GM11168 (cell line): ENCODE results near the gene PROM1.

Source experiments
- in situ Hi-C: fragments of 300-500 bp; cut with MboI; formaldehyde crosslinking; loops from one replicate; pipeline ENCODE4 v1.12.0; 2022; ENCODE audit warnings: low sequenced_read_pairs; ENCODE audit not compliant: unreplicated experiment

PROM1 gene

DNA sequence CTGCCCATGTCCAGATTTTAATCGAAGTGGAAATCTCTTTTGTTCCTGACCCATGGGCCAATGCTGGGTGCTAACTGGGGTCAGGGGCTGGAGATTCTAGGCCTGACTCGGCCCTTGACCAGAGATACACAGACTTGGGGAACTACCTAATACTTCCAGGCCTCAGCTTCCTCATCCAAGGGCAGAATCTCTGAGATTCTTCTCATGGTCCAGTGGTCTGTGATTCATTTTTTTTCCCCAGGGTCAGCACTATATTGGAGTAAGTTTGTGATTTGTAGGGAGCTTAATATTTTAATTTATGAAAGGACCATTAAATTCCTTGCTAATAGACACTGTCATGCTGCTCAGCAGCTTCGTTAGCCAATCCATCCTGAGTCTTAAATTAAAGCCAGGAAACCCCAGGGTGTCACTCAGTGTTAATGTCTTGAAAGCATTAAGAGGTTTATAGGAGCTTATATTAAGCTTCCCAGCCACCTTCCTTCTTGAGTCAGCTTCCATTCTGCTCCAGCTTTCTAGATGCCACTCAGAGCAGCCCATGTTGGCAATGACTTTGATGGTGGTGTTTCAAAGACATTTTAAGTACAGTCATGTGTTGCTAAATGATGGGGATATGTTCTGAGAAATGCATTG lies 27.0 kb upstream of the PROM1 start:
- in situ Hi-C loops = no loop called here

DNA sequence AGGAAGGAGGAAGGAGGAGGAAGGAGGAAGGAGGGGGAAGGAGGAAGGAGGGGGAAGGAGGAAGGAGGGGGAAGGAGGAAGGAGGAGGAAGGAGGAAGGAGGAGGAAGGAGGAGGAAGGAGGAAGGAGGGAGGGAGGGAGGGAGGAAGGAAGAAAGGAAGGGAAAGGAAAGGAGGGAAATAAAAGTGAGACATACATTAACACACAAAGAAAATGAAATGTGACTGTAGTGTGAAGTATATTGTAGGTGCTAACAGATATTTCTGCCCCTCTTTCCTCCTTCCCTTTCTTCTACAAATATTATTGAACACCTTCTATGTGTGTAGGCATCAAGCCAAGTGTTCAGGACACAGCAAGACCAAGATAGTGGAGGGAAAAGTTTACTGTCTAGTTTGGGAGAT lies 26.4 kb upstream of the PROM1 start:
- in situ Hi-C loops = no loop called here

DNA sequence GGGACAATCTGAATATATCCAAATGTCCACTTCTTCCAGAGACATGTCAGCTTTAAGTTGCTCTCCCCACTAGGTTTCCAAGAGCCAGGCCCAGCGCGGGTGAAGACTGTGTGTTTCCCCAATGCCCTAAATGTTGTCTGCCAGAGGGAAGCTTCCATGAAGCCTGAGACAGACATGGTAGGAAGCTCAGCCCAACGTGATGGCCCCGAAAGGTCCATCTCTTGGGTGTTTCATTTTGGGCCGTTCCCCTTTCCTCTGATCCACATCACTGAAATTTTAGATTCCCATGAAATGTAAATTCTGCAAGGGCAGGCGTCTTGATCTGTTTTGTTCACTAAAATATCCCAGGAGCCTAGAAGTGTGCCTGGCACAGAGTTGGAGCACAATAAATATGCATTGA lies 25.4 kb upstream of the PROM1 start:
- in situ Hi-C loops = no loop called here

DNA sequence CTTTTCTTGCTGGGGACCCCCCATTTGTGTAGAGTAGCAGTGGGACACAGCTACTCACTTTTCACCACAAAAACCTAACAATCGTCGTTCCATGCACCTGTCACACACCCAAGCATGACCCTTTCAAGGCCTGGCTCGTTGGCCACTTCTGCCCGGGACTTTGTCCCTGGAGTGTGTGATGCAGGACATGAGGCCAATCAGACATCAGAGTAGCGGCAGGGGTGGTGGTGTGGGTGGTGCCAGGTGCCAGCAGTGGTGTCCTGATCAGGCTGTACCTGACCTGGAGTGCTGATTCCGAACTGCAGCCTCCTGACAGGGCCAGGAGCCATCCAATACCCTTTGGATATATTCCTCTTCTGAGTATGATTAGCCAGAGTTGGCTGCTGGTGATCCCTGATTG lies 23.1 kb upstream of the PROM1 start:
- in situ Hi-C loops = no loop called here

DNA sequence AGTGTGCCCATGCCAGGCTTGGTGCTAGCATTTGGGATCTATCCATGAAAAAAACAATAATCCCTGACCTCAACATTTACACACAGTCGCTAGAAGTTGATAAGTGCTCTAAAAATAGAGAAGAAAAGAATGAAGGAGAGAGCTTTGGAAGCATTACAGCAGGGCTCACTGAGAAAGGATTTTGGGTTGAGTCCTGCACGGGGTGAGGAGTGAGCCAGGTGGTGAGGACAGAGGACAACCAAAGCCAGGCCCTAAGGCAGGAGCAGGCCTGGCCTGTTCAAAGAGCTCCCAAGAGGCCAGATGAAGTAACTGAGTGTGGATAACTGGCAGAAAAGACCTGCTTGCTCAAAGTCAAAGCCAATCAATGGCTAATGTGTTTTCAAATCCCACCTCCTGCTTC lies 20.7 kb upstream of the PROM1 start:
- in situ Hi-C loops = no loop called here

DNA sequence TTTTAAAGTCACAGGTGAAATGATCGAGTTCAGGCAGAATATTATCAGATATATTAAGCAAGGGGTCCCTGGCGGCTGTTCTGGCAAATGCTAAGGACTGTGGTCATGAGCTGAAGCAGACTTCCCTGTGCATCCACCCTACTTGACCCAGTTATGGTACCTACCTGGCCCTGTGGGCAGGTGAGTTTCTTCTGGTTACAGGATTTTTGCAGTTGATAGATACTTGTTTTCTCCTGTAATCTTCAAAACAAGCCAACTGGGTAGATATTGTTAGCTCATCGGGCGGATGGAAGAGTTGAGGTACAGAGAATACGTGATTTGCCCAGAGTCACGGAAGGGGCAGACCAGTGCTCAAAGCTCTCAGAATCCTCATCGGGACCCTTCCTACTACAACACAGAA lies 18.5 kb upstream of the PROM1 start:
- in situ Hi-C loops = no loop called here

DNA sequence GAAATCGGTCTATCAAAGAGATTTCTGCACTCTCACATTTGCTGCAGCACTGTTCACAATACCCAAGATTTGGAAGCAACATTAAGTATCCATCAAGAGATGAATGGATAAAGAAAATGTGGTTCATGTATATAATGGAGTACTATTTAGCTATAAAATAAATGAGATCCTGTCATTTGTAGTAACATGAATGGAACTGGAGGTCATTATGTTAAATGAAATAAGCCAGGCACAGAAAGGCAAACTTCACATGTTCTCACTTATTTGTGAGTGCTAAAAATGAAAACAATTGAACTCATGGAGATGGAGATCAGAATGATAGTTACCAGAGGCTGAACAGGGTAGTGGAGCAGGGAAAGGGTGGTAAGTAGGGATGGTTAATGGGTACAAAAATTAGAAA lies 17.0 kb upstream of the PROM1 start:
- in situ Hi-C loops = no loop called here

DNA sequence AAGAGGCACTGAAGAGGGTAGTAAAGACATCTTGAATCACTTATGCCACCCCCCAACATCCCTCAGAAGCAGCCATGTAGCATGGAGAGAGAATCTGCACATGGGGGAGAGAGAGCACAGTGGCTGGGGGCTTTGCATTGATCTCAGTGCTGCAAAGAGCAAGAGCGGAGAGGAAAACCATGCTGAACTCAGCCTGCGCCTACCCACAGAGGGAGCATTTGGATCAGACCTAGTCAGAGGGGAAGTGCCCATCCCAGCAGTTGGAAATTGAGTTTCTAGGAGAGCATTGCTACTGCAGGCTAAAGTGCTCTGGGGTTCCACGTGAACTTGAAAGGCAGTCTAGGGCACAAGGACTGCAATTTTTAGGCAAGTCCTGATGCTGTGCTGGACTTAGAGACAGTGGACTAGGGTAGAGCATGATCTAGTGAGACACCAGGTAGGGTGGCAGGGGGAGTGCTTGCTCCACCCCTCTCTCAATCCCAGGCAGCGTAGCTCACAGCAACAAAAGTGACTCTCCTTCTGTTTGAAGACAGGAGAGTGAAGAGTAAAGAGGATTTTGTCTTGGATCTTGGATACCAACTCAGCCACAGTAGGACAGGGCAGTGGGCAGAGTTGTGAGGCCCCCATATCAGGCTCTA lies 9.0 kb upstream of the PROM1 start:
- in situ Hi-C loops = no loop called here

DNA sequence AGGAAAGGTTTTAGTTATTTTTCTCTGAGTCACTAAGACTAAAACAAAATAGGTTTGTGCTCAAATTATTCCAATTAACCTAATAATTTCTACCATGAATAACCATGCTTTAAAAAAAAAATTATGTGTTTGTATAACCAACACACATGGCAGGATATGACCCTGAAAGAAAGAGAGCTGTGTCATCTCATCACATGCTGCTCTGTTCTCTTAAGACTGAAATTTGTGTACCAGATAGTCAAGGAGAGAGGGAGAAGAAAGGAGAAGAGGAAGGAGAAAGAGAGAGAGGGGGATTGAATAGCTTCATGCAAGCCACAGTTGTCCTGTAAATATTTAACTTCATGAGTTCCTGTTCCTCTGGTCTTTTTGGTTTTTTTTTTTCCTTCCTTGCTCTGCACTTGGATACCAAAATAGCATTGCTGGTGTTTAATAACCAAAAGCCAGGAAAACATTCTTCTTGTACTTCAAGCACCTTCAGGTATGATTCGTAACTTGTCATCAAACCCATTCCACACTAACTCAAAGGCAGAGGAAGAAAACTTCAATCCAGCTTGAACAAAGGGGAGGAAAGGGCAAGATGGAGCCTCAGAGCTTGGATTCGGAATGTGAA lies 6.4 kb upstream of the PROM1 start:
- in situ Hi-C loops = no loop called here

DNA sequence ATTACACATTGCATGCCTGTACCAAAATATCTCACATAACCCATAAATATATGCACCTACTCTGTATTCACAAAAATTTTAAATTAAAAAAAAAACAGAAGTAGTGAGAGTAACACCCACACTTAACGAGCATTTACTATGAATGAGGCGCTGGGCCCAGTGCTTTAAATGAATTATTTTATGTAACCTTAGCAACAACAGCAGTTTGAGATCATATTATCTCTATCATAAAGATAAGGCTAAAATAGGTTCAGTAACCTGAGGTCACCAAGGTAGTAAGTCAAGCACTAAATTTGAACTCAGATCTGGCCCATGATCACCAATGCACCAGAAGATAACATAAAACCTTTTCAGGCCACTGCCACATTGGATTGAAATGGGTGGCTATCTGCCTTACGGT lies 5.3 kb upstream of the PROM1 start:
- in situ Hi-C loops = no loop called here

DNA sequence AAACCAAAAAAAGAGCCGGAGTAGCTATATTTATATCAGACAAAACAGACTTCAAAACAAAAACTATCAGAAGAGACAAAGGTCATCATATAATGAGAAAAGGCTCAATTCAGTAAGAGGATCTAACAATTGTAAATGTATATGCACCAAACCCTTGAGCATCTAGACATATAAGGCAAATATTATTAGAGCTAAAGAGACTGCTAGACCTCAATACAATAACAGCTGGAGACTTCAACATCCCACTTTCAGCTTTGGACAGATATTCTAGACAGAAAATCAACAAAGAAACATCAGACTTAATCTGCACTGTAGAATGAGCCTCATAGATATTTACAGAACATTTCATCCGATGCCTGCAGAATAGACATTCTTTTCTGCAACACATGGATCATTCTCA lies 4.8 kb upstream of the PROM1 start:
- in situ Hi-C loops = no loop called here

DNA sequence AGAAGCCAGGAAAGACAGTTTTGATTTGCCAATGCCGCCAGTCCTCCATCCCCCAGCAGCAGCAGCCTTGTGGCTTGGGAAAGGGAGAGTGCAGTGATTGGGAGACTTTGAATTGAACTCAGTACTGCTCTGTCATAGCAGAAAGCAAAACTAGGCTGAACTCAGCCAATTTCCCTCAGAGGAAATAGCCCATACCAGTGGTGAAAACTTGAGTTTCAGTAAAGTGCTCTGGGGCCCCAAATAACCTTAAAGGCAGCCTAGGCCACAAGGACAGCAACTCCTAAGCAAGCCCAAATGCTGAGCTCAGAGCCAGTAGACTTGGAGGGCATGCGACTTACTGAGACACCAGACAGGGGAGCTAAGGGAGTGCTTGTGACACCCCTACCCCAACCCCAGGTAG lies 2.0 kb upstream of the PROM1 start:
- in situ Hi-C loops = no loop called here

DNA sequence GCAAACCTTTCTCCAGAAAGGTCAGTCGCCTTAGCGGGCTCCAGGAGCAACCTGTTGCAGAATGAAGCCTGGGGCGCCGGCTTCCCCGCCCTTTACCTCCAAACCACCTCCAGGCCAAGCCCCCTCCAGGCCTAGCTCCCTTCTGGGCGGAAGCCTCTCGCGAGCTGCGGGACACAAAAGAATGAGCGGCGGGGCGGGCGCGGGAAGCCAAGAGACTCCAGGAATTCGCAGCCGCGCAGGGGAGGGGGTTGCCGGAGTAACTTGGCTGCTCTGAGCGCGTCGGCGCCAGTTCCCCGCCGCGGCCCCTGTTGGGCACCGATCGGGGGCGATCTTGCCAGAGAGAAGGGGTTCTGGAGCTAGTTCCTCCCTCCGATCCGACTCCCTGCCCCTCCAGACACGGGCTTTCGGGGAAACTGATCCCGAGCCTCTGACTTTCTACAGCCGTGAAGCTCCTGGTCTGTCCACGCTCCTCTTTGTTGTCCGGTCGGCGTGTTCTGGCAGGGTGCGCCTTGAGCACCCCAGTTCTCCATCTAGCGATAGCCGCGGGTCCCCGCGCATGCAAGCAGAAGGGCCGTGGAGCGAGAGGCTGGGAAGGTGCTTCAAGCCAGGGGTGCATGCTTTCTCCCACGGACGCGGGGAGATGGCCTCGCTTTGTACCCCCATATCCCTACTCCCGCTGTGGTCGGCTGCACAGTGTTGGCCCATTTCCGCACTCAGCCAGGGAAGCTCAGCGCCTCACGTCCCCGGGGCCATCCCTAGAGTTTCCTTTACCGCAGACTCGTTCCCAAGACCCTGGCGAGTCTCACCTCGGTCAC lies 1.2 kb downstream of the PROM1 start:
- in situ Hi-C loops = no loop called here

DNA sequence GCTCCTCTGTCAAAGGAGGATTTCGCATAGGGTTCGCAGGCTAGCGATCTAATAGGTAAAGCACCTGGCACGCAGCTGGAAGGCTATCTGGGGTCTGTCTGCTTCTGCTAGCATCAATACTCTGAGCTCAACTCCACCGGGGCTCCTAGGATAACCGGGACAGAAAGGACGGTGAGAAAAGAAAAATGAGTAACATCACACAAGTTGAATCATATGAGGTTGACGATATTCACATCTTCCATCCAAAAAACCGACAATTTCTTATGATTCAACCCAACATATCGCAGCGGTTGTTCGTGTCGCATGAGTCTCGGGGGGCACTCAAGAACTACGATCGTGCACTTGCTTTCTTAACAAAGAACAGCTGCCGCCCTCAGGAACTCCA lies 1.8 kb downstream of the PROM1 start:
- in situ Hi-C loops = no loop called here

DNA sequence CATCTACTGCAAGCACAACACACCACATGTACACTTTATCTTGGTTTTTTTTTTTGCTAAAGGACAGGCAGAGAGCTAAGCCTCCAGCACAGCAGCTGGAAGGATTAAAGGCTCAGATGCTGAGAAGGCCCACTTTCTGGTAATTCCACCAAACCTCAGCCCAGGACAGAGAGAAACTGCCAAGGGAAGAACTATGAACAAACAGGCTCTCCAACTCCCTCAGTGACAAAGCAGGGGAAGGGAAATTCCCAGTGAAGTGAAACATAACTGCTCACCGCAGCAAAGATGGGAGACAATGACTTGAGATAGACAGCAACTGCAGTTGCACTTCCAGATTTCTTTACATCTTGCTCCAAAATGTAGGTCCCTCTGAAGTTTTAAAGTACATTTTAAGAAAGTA lies 4.8 kb downstream of the PROM1 start:
- in situ Hi-C loops = no loop called here

DNA sequence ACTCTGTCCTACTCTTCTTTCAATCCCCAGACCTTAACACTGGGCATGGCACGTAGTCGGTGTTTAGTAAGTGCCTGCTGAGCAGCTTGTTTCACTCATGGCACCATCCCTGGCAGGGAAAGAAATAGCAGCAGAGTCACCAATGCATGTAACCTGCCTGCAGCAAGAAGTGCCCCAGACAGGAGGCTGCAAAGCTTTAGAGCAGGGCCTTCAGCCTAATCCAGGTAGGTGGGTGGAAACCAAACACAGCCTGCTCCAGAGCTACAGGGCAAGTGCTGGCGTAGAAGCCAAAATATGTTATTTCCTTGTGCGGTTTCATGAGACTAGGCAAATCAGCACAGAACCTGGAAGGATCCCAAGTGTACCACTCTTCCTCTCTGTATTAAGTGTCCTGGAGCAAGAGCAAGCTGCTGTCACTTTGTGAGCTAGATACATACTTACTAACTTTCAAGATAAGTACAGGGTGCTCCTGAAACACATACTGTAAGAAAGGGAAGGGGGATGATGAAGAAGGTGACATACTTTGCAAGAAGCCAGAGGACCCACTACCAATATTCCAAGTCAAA lies 5.5 kb downstream of the PROM1 start:
- in situ Hi-C loops = no loop called here

DNA sequence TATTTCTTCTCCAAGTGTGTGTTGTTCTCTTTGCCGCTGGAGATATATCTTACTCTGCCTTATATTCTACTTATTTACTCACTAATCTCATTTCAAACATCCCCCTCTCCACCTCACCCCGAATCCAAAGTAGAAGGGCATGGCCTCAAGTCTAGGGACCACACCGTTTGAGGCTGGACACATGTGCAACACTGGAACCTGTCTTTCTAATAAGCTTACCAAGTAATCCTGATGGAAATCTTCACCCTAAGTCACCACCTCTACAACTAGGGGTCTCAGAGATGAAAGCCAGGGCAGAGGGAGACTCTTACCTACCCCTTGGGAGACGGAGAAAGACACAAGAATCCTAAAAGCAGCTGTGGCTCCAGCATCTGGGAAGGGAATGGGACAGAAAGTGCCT lies 6.0 kb downstream of the PROM1 start:
- in situ Hi-C loops = no loop called here

DNA sequence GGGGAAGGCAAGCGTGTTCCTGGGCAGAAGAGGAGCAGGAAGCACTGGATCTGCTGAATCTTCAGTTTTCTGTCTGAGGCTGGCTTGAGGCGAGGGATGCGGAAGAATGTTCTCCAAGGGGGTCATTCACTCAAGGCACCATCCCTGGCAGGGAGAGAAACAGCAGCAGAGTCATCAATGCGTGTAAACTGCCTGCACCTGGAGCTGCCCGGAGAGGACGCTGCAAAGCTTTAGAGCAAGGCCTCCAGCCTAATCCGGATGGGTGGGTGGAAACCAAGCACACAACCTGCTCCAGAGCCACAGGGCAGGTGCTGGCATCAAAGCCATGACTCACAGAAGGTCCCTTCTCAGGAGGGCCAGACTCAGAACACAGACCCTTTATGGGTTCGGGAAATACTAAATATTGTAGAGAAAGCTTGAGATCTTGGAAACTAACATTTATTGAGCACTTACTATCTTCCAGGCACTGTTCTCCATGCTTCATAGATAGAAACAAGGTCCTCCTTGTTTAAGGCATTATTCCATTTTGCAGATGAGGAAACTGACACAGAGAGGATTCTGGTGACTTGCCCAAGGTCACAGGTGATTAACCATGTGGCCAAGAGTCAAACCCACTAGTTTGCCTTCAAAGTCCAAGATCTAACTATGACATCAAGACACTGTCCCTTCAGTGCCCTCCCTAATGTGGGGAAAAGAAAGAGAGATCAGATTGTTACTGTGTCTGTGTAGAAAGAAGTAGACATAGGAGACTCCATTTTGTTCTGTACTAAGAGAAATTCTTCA lies 7.7 kb downstream of the PROM1 start:
- in situ Hi-C loops = no loop called here

DNA sequence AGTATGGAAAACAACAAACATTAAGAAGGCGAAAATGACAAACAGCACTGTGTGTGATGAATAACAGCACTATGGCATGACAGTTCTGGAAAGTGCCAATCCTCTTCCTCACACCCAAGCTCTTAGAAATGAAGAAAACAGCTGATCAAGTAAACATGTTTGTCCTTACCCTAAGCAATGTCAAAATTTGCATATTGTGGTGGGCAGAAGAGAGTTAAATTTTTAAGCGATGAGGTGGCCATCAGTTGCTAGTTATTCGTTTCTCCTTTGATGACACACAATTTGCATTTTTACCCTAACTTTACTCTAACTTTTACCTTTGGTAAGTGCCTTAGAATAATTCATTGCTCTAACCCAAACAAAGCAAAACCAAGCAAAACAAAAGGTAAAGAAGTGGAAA lies 8.8 kb downstream of the PROM1 start:
- in situ Hi-C loops = no loop called here

DNA sequence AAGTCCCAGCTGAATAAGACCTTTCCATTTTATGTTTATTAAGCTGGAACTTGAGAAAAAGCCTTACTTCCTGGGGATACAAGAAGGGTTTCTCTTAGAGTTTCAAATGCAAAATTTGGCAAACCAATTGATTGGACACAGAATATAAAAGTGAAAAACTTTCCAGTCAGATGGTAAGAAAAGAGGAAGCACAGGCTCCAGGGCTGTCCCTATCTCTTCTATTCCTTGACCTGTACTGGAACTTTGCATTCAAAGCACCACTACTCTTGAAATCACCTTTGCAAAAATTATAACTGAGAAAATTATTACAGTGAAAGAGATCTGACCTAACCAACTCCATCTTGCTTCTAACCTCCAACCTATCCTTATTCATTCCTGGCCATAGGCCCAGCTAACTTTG lies 11.7 kb downstream of the PROM1 start:
- in situ Hi-C loops = no loop called here
